GM19099 (cell line): ENCODE data around the gene ARHGAP10.

ENCODE experiments used
- POLR2A ChIP-seq: IDR thresholded peaks from 3 replicates; pipeline ENCODE4 v1.6.1; 2011; ENCODE audit warnings: low read depth; ENCODE audit not compliant: insufficient read length; ENCODE audit errors: extremely low read depth

The ARHGAP10 gene

DNA sequence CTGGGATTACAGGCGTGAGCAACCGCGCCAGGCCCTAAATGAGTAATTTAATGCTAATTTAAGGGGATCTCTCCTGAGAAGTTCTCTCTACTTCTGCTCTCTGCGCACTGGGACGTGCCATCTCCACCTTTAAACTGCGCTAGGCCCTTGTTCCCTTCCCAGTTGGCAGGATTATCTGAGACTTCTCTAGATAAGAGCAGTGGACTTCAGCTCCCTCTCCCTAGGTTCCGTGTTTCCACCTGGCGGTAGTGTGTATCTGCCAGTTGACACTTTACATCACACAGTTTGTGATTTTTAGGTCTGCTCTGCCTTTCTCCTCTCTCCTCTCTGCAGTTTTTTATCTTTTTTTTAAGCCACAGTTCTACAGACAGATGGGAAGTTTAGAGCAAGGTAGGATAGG is 40.2 kb downstream of the ARHGAP10 start:
- no peak for TF ChIP-seq POLR2A

DNA sequence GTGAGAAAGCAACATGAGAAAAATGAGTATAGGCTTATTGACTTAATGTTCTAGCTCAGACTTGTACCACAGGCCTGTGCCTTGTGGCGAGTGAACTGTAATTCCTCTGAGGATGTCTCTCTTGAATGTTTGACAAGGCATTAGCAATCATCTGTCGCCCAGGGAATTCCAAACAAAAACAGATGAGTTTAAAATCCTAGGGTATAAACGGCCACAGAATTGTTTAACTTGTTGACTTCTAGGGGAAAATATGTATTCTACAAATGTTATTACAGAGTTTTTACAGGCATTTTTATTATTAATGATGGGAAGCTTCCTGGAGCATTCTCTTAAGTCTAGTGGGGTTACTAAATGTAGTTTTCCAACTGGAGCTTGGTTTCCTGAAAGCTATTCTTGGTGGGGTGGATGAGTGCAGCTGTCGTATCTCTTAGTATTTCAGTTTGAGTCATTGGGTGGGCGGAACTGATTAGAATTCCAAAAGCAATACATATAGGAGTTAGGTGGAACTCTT is 40.6 kb downstream of the ARHGAP10 start:
- TF ChIP-seq POLR2A: no peak

DNA sequence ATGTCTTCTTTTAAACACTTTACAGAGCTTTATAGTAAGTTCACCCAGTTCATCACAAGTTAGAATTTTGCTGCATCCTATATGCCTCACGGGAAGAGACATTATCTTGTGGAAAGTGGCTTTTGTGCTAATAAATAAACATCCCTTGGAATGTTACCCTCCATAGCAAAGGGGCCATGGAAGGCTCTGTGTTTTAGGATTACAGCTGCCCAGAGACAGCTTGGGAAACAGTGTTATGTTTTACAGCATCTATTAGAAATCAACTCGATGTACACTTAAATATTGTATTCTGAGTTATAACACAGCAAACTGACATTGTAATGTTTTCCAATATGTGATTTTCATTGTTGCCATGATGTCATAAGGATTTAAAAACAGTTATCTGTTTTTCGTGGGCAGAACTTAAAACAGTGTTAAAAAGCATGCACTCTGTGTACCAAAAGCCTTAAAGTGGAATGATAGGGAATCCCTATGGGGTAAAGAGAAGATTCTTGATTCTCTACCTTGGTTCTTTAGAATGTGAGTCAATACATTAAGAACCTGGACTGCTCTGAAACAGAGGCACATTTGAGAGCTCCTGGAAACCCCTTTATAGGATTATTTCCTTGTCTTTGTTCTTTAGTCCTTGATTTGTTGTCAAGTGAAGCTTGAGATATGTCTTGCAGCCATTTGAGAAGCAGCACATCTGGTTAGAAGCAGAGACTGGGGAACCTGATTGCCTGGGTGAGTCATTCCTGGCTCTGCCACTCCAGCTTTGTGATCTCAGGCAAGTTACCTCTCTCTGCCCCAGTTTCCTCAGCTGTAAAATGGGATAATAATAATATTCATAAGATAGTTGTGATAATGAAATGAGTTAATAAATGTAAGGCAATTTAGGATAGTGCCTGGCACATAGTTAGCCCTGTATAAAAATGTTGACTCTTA is 41.6 kb downstream of the ARHGAP10 start:
- no peak for TF ChIP-seq POLR2A

GRCh38 chr4:147776716-147777115 is 44.8 kb downstream of the ARHGAP10 start:
- TF ChIP-seq POLR2A: no peak

- TF ChIP-seq POLR2A: no peak
Observed at GRCh38 chr4:147777456-147778091, 45.7 kb downstream of the ARHGAP10 start.

- peak; percentile 31 for TF ChIP-seq POLR2A
Observed at GRCh38 chr4:147778942-147779341, 47.1 kb downstream of the ARHGAP10 start.

GRCh38 chr4:147779451-147779850 is 47.6 kb downstream of the ARHGAP10 start:
- no peak for TF ChIP-seq POLR2A

DNA sequence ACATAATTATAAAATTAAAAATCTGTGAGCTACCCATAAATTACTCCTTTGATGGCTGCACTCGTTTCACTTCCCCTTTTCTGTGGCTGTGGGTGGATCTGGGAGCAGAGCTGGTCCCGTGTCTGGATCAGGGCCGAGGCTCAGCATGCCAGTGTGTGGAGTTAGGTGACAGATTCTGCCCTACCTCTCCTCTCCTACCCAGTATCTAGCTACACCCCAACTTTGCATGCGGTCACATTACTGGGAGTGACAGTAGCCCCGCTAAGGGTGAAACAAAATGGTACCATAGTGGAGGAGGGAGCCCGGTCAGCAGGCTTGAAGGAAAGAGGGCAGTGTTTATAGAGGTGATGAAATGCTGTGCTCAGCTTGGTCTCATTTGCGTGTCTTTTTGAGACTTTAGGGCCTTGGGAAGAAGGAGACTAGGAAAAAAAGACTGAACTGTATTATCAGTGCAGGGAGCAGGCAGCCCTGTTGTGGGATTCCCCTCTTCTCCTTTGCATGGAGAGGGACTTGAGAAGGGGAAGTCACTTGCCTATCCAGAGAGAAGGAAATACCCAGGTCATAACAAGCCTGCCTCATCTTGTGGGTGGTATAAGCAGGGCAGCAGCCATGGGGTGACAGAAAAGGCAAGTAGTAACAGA is 48.4 kb downstream of the ARHGAP10 start:
- TF ChIP-seq POLR2A: peak; percentile 44

DNA sequence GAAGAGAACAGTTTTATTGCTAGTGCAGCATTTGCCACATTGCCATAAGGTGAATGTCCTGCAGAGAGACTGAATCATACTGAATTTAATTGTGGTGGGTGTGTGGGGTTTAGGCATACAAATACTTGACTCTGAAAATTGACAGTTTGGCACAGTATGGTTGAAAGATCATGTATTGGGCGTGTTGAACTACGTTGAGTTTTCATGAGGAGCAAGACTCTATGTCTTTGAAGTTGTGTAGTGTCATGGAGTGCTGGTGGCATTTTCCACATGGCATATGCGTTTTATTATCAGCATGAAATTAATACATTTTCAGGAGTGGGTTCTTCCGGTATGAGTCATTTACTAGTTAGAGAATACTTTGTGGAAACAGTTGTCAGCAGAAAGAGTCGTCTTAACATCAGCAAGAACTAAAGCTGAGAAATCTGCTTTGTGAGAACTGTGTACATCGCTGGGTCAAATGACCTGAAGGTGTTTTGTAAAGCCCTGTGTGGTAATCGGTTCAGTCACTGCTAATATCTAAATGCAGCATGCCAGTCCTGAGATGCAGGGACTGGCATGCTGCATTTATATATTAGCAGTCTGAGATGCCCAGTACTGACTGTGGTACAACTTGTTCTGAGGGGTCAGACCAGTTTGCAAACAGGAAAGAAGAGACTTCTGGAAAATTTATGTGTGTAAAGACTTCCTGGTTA is 50.3 kb downstream of the ARHGAP10 start:
- no peak for TF ChIP-seq POLR2A

GRCh38 chr4:147785129-147785528 is 53.2 kb downstream of the ARHGAP10 start:
- no peak for TF ChIP-seq POLR2A

DNA sequence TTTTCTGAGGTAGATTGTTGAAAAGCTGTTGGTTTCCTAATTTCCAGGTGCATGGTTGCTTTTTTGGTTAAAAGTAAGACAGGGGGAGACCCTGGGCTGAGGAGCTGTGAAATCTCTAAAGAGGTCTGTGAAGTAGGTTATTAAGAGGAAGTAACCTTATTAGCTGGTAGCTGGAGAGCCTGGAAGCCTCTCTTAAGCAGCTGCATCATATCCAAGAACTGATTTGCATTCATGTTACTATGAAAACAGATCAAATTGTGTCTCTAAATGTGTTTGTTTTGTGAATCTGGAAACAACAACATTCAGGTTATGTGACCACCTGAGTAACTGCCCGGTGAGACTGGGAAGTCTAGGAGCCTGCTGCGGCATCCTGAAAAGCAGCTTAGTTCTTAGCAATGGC is 54.1 kb downstream of the ARHGAP10 start:
- no peak for TF ChIP-seq POLR2A

DNA sequence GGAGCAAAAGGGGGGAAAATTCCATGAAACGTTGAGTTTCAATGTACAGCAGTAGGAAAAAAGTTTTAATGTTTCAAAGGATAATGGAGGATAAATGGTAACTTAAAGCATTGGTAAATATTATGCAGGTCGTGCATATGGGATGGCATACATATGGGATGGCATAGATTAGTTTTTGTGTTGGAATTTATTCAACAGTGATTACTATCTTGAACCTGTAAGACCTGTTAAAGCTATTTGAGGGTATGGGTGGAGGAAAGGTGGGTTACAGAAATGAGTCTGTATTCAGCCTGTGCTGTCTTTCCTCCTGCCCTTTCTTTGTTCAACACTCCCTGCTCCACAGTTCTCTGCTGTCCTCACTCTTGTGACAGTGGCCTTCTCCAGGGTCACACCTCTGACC is 54.6 kb downstream of the ARHGAP10 start:
- TF ChIP-seq POLR2A: no peak

DNA sequence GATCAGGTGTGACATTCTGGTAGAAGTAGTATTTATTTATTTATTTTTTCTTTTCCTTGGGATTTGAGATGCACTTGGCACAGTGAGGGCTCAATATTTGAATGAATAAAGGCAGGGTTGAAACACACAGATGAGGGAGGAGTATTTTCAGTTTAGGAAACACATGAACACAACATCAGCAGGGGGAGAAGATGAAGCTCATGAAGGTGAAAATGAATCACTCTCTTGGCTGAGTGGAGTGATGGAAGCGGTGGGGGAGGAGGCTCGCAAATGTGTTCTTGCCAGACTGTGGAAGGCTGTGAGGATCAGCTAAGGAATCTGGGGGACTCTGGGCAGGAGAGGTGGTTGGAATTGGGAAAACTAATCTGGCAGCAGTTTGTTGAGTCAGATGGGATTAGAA is 55.3 kb downstream of the ARHGAP10 start:
- TF ChIP-seq POLR2A: no peak

GRCh38 chr4:147788791-147789190 is 56.9 kb downstream of the ARHGAP10 start:
- no peak for TF ChIP-seq POLR2A

GRCh38 chr4:147789596-147789995 is 57.7 kb downstream of the ARHGAP10 start:
- TF ChIP-seq POLR2A: no peak
